GM21515 (cell line): ENCODE data around the gene RNASE12.

Experiments used
- ATAC-seq: cut with Tn5 transposase; IDR thresholded peaks from one replicate; pipeline ENCODE4 v1.9.1; 2021; ENCODE audit not compliant: unreplicated experiment

Gene RNASE12

DNA sequence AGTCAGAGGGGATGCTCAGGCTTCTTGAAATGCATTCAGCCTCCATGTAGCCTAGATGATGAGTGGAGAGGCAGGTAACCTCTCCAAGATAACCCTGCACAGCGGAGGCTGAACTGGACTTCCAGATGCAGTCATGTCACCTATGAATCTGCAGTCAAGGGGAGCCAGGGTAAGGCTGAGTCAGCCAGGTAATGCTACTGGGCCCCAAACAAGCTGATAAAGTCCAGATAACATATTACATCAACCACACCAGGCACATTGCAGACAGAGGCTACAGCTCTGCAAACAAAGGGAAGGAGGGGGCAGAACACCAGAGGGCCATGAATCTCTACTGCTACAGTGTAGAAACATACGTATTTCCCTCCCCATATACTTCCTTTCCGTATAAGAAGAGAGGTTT is 44.3 kb downstream of the RNASE12 start:
- no peak for ATAC-seq
